Measurements from ENCODE around the gene RSAD1. TPM values are rescaled to one million over a fixed set of nuclear protein-coding genes. Genes with fewer than 3 reads are reported as not detected.

Gene RSAD1
- total and polyA plus RNA-seq, 4 donors = 10.8 to 22.7 (median 18.6) TPM

DNA sequence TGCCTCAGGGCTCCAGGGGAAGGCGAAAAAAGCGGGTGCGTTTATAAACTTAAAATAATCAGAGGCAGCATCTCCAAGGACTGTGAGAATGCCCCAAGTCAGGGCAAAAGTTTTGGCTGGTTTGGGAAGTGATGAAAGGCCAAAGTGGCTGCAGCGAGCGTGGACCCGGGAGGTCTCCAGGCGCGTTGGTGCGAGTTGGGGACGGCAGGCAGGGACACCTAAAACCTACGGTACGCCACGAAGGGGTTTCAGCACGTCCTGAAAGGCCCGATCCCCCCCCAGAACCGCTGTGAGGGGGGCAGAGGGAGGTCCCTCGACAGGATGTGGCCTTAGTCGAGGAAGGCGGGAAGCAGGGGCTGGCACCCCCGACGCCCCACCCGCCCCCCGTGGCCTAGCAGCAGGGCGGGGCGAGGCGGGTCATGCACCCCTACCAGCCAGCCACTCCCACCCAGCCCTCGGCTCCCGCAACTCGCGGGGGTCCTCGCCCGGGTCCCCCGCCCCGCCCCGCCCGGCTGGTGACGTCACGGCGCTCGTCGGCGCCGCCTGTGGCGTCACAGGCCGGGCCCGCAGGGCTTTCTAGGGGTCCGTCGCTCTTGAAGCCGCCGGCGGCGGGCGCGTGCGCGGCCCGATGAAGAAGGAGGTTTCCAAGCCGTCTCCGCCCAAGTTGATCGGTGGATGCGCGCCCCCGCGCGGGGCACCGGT lies 29.4 kb downstream of the RSAD1 start, which contains the start of gene MYCBPAP:
Gene MYCBPAP (plus strand): TSS at position 569 of the 702 bp plus-strand sequence. CDS start 236 bp downstream, outside the sequence.
- Histone ChIP-seq H3K27me3 (ENCODE audit: control insufficient read depth in 4 of 4, insufficient read depth in 4 of 4, low read length in 3 of 4) (no peaks in the 10 kb centered on the region), H3K4me1 (ENCODE audit: control insufficient read depth in 4 of 4, insufficient read depth in 4 of 4, low read length in 3 of 4) (peaks cover 0 to 8% (median 0%) of the 10 kb centered on the region in 4 donors), H3K9ac (ENCODE audit: low read depth in 1 of 2, low read length in 2 of 2) (peak within 1 kb of the TSS; percentile 2 to 6), H3K36me3 (ENCODE audit: control insufficient read depth in 4 of 4, insufficient read depth in 3 of 4, low read depth in 1 of 4, low read length in 3 of 4) (no peaks in the 10 kb centered on the region), H3K9me3 (ENCODE audit: control insufficient read depth in 4 of 4, low read length in 3 of 4) (no peaks in the 10 kb centered on the region), H3K4me3 (ENCODE audit: low read depth in 1 of 3, low read length in 3 of 3) (peak within 1 kb of the TSS; percentile 12 to 58 (median 56)), H3K27ac (ENCODE audit: low read depth in 1 of 2, low read length in 2 of 2) (peak within 1 kb of the TSS; percentile 18 to 41)
- peak; percentile 76 for DNase-seq (ENCODE audit: low spot score)
- WGBS = 14% methylated on average over 66 of the region's 66 CpGs
- TF ChIP-seq, protein P1, sequence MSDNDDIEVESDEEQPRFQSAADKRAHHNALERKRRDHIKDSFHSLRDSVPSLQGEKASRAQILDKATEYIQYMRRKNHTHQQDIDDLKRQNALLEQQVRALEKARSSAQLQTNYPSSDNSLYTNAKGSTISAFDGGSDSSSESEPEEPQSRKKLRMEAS (IDR thresholded peaks at IDR 0.05) = no peak
- TF ChIP-seq EGR1 (IDR thresholded peaks at IDR 0.05; ENCODE audit: low read depth in 2 of 2) (no peak), JUND (IDR thresholded peaks at IDR 0.05) (no peak), TAF1 (conservative IDR thresholded peaks at IDR 0.05) (no peak), RXRA (IDR thresholded peaks at IDR 0.05) (no peak), RAD21 (IDR thresholded peaks at IDR 0.05) (no peak), GABPA (IDR thresholded peaks at IDR 0.05 in 1 of 2, conservative IDR thresholded peaks at IDR 0.05 in 1 of 2) (no peak), SP1 (IDR thresholded peaks at IDR 0.05) (no peak), NR2F2 (IDR thresholded peaks at IDR 0.05) (no peak), HNF4A (conservative IDR thresholded peaks at IDR 0.05) (no peak), FOXA2 (IDR thresholded peaks at IDR 0.05) (no peak), HNF4G (IDR thresholded peaks at IDR 0.05) (no peak), FOXA1 (IDR thresholded peaks at IDR 0.05) (no peak), YY1 (IDR thresholded peaks at IDR 0.05) (no peak)
- TF ChIP-seq, protein P2, sequence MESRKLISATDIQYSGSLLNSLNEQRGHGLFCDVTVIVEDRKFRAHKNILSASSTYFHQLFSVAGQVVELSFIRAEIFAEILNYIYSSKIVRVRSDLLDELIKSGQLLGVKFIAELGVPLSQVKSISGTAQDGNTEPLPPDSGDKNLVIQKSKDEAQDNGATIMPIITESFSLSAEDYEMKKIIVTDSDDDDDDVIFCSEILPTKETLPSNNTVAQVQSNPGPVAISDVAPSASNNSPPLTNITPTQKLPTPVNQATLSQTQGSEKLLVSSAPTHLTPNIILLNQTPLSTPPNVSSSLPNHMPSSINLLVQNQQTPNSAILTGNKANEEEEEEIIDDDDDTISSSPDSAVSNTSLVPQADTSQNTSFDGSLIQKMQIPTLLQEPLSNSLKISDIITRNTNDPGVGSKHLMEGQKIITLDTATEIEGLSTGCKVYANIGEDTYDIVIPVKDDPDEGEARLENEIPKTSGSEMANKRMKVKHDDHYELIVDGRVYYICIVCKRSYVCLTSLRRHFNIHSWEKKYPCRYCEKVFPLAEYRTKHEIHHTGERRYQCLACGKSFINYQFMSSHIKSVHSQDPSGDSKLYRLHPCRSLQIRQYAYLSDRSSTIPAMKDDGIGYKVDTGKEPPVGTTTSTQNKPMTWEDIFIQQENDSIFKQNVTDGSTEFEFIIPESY (IDR thresholded peaks at IDR 0.05) = no peak
- TF ChIP-seq, protein P3, sequence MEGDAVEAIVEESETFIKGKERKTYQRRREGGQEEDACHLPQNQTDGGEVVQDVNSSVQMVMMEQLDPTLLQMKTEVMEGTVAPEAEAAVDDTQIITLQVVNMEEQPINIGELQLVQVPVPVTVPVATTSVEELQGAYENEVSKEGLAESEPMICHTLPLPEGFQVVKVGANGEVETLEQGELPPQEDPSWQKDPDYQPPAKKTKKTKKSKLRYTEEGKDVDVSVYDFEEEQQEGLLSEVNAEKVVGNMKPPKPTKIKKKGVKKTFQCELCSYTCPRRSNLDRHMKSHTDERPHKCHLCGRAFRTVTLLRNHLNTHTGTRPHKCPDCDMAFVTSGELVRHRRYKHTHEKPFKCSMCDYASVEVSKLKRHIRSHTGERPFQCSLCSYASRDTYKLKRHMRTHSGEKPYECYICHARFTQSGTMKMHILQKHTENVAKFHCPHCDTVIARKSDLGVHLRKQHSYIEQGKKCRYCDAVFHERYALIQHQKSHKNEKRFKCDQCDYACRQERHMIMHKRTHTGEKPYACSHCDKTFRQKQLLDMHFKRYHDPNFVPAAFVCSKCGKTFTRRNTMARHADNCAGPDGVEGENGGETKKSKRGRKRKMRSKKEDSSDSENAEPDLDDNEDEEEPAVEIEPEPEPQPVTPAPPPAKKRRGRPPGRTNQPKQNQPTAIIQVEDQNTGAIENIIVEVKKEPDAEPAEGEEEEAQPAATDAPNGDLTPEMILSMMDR (IDR thresholded peaks at IDR 0.05; ENCODE audit: low read depth, low read length, missing input control) = no peak
- TF ChIP-seq, protein P4, sequence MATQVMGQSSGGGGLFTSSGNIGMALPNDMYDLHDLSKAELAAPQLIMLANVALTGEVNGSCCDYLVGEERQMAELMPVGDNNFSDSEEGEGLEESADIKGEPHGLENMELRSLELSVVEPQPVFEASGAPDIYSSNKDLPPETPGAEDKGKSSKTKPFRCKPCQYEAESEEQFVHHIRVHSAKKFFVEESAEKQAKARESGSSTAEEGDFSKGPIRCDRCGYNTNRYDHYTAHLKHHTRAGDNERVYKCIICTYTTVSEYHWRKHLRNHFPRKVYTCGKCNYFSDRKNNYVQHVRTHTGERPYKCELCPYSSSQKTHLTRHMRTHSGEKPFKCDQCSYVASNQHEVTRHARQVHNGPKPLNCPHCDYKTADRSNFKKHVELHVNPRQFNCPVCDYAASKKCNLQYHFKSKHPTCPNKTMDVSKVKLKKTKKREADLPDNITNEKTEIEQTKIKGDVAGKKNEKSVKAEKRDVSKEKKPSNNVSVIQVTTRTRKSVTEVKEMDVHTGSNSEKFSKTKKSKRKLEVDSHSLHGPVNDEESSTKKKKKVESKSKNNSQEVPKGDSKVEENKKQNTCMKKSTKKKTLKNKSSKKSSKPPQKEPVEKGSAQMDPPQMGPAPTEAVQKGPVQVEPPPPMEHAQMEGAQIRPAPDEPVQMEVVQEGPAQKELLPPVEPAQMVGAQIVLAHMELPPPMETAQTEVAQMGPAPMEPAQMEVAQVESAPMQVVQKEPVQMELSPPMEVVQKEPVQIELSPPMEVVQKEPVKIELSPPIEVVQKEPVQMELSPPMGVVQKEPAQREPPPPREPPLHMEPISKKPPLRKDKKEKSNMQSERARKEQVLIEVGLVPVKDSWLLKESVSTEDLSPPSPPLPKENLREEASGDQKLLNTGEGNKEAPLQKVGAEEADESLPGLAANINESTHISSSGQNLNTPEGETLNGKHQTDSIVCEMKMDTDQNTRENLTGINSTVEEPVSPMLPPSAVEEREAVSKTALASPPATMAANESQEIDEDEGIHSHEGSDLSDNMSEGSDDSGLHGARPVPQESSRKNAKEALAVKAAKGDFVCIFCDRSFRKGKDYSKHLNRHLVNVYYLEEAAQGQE (IDR thresholded peaks at IDR 0.05) = no peak
- TF ChIP-seq, protein P5, sequence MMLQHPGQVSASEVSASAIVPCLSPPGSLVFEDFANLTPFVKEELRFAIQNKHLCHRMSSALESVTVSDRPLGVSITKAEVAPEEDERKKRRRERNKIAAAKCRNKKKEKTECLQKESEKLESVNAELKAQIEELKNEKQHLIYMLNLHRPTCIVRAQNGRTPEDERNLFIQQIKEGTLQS (IDR thresholded peaks at IDR 0.05) = no peak

Data from liver (tissue), 9 donors.